ENCODE measurements around the gene TMEM165.

GRCh38 chr4:55395218-55395528, 584 bp upstream of the TMEM165 start:
- TF ChIP-seq, protein P1, sequence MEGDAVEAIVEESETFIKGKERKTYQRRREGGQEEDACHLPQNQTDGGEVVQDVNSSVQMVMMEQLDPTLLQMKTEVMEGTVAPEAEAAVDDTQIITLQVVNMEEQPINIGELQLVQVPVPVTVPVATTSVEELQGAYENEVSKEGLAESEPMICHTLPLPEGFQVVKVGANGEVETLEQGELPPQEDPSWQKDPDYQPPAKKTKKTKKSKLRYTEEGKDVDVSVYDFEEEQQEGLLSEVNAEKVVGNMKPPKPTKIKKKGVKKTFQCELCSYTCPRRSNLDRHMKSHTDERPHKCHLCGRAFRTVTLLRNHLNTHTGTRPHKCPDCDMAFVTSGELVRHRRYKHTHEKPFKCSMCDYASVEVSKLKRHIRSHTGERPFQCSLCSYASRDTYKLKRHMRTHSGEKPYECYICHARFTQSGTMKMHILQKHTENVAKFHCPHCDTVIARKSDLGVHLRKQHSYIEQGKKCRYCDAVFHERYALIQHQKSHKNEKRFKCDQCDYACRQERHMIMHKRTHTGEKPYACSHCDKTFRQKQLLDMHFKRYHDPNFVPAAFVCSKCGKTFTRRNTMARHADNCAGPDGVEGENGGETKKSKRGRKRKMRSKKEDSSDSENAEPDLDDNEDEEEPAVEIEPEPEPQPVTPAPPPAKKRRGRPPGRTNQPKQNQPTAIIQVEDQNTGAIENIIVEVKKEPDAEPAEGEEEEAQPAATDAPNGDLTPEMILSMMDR (IDR thresholded peaks at IDR 0.05): no peak
- TF ChIP-seq POLR2A (IDR thresholded peaks at IDR 0.05): no peak
- TF ChIP-seq EP300 (IDR thresholded peaks at IDR 0.05): no peak
